GM12878 (cell line): ENCODE measurements around the gene ZNF30. TPM values are rescaled to one million over a fixed set of nuclear protein-coding genes. Genes with fewer than 3 reads are reported as not detected.

ENCODE experiments used
- ATAC-seq: fragments of 200-7000 bp; cut with Tn5 transposase; 3 replicates; pipeline ENCODE4 v1.9.1; 2020; ENCODE audit warnings: mild to moderate bottlenecking, moderate library complexity
- BruUV-seq: library from RNA; stranded (reverse); fragments of 400-500 nt; replicated peaks from 2 replicates; lab custom pipeline; 2021; lab: Mats Ljungman, UMichigan
- CTCF ChIA-PET: fragments of 300-600 bp; sonication (Branson Sonifier 250); formaldehyde crosslinking; extraction: SDS; loops from one replicate; lab custom pipeline; 2021; ENCODE audit warnings: inconsistent platforms; lab: Yijun Ruan, JAX
- POLR2A ChIA-PET: fragments of 350-600 bp; formaldehyde crosslinking; extraction: SDS; loops from one replicate; lab custom pipeline; 2021; ENCODE audit warnings: inconsistent platforms; lab: Charles Lee
- RAD21 ChIA-PET: fragments of 300-600 bp; sonication (Branson Sonifier 250); formaldehyde crosslinking; loops from one replicate; lab custom pipeline; 2023; ENCODE audit warnings: antibody characterized with exemption; ENCODE audit not compliant: unreplicated experiment; lab: Charles Lee
- SMC1A ChIA-PET: fragments of 300-600 bp; sonication (Branson Sonifier 250); formaldehyde crosslinking; loops from one replicate; lab custom pipeline; 2023; ENCODE audit not compliant: unreplicated experiment, uncharacterized antibody; lab: Charles Lee
- DNase-seq: peaks from one replicate; pipeline ENCODE4 v3.0.0-alpha.2; 2011; ENCODE audit warnings: low read depth, low spot score
- FAIRE-seq: peaks from 3 replicates; lab custom pipeline; 2011; peaks lifted over from hg19 to GRCh38; lab: Jason Lieb, UNC
- H2AFZ ChIP-seq: 2 replicates; pipeline ENCODE4 v1.6.0; 2011; ENCODE audit warnings: low read depth, low read length, control low read depth; ENCODE audit not compliant: control insufficient read depth
- H3K27ac ChIP-seq: 2 replicates; pipeline ENCODE4 v1.5.1; 2011; ENCODE audit warnings: control low read depth; ENCODE audit not compliant: control insufficient read depth, insufficient read depth
- H3K27me3 ChIP-seq, 2 experiments: replicated peaks in 1 of 2; 2 replicates each; pipeline versions ENCODE4 v1.6.0 to v1.6.1; 2011; ENCODE audit warnings: low read length in 1 of 2; ENCODE audit not compliant: control insufficient read depth in 2 of 2, insufficient read depth in 2 of 2
- H3K36me3 ChIP-seq, 2 experiments: 2 replicates each; pipeline ENCODE4 v1.5.1; 2011; ENCODE audit warnings: low read length in 1 of 2; ENCODE audit not compliant: control insufficient read depth in 2 of 2, insufficient read depth in 2 of 2
- H3K4me1 ChIP-seq: 2 replicates; pipeline ENCODE4 v1.6.1; 2011; ENCODE audit warnings: mild to moderate bottlenecking, low read length, moderate library complexity, mixed read lengths; ENCODE audit not compliant: control insufficient read depth, insufficient read depth
- H3K4me2 ChIP-seq: 2 replicates; pipeline ENCODE4 v1.6.0; 2011; ENCODE audit warnings: control low read depth; ENCODE audit not compliant: control insufficient read depth, insufficient read depth
- H3K4me3 ChIP-seq: fragments of 200-600 bp; sonication (generic); 2 replicates; pipeline ENCODE4 v1.5.1; 2016
- H3K79me2 ChIP-seq: 2 replicates; pipeline ENCODE4 v1.6.0; 2011; ENCODE audit warnings: low read length; ENCODE audit not compliant: control insufficient read depth, insufficient read depth
- H3K9ac ChIP-seq: 2 replicates; pipeline ENCODE4 v1.8.0; 2011; ENCODE audit warnings: low read length, control low read depth, mixed read lengths; ENCODE audit not compliant: control insufficient read depth, insufficient read depth
- H3K9me3 ChIP-seq: replicated peaks from 3 replicates; pipeline ENCODE4 v1.5.1; 2011; ENCODE audit warnings: mild to moderate bottlenecking, low read length; ENCODE audit not compliant: control insufficient read depth, insufficient read depth
- H4K20me1 ChIP-seq: 2 replicates; pipeline ENCODE4 v1.6.0; 2011; ENCODE audit not compliant: control insufficient read depth, insufficient read depth
- ATF7 ChIP-seq: fragments of 450-650 bp; IDR thresholded peaks from 2 replicates; pipeline ENCODE4 v1.6.1; 2016; ENCODE audit warnings: low read depth, mild to moderate bottlenecking
- CHD1 ChIP-seq: IDR thresholded peaks from 2 replicates; pipeline ENCODE4 v1.6.1; 2012; ENCODE audit warnings: low read depth, low read length, improper control_type of control experiment
- ETV6 ChIP-seq, 2 experiments: fragments of 450-650 bp in 1 of 2; IDR thresholded peaks in 1 of 2; conservative IDR thresholded peaks in 1 of 2; 2 replicates each; pipeline ENCODE4 v1.6.1; 2014; ENCODE audit warnings: antibody characterized with exemption in 1 of 2, borderline replicate concordance in 1 of 2, low read depth in 1 of 2, mild to moderate bottlenecking in 1 of 2, moderate library complexity in 1 of 2
- FOXK2 ChIP-seq: fragments of 450-650 bp; IDR thresholded peaks from 2 replicates; pipeline ENCODE4 v1.6.1; 2017; ENCODE audit warnings: mild to moderate bottlenecking, moderate library complexity
- HDAC2 ChIP-seq: fragments of 200-600 bp; sonication (generic); IDR thresholded peaks from 2 replicates; pipeline ENCODE4 v1.6.1; 2017
- MXI1 ChIP-seq: fragments of 150-350 bp; IDR thresholded peaks from 2 replicates; pipeline ENCODE4 v1.6.1; 2011; ENCODE audit warnings: low read depth, mild to moderate bottlenecking, inconsistent platforms, low read length, improper control_type of control experiment
- NFIC ChIP-seq: IDR thresholded peaks from 2 replicates; pipeline ENCODE4 v1.6.1; 2012; ENCODE audit warnings: low read depth, mild to moderate bottlenecking, inconsistent platforms, low read length, moderate library complexity
- POU2F2 ChIP-seq: IDR thresholded peaks from 3 replicates; pipeline ENCODE4 v1.6.1; 2011; ENCODE audit warnings: low read depth, mild to moderate bottlenecking, low read length, borderline replicate concordance
- RFX5 ChIP-seq: IDR thresholded peaks from 2 replicates; pipeline ENCODE4 v1.6.1; 2011; ENCODE audit warnings: low read depth, low read length, improper control_type of control experiment
- STAT1 ChIP-seq: fragments of 450-650 bp; conservative IDR thresholded peaks from 2 replicates; pipeline ENCODE4 v1.6.1; 2014; ENCODE audit warnings: antibody characterized with exemption, mild to moderate bottlenecking
- WGBS: methylation state at CpG from one replicate; pipeline ENCODE4 v1.1.6; 2016; ENCODE audit warnings: low lambda C conversion rate; ENCODE audit not compliant: insufficient replicate concordance, insufficient coverage; ENCODE audit errors: missing lambda C conversion rate; 5-methylcytosine and 5-hydroxymethylcytosine counted together
- in situ Hi-C: fragments of 300-500 bp; cut with MboI; formaldehyde crosslinking; loops from 9 replicates; pipeline ENCODE4 v1.14.3; 2018; ENCODE audit warnings: mixed read lengths
- intact Hi-C: fragments of 100-400 bp; cut with micrococcal nuclease; formaldehyde crosslinking; loops from one replicate; pipeline ENCODE4 v1.14.2; 2022; ENCODE audit not compliant: unreplicated experiment
- polyA plus RNA-seq, 11 experiments: library from polyadenylated mRNA; depleted of rRNA in 4 of 11; unstranded in 6 of 11; stranded (reverse) in 5 of 11; fragments of >200 nt; fragmentation: Nextera tagmentation in 4 of 11; fragmentation: Illumina TruSeq in 1 of 11; extraction: Ambion mirVana in 4 of 11; extraction: Trizol in 1 of 11; gene quantifications; 1 replicate in 1 of 11; 2 replicates in 10 of 11; pipeline versions ENCODE4 v1.2.1 to v1.2.3, GENCODE V29; 2011 to 2016; ENCODE audit warnings: inconsistent platforms in 2 of 11, missing spikeins in 2 of 11, low read depth in 1 of 11
- total RNA-seq, 4 experiments: library from RNA; depleted of rRNA in 3 of 4; stranded (reverse); fragments of >200 nt in 3 of 4; fragmentation: Illumina TruSeq in 1 of 4; extraction: Trizol in 1 of 4; gene quantifications; 2 replicates each; pipeline versions ENCODE4 v1.2.1 to v1.2.3, GENCODE V29; 2013 to 2021
- TF ChIP-seq, protein P1 (sequence below): fragments of 450-650 bp; IDR thresholded peaks from 2 replicates; pipeline ENCODE4 v1.6.1; 2017; ENCODE audit warnings: antibody characterized with exemption, mild to moderate bottlenecking, moderate library complexity
- TF ChIP-seq, protein P2 (sequence below), 3 experiments: IDR thresholded peaks in 2 of 3; conservative IDR thresholded peaks in 1 of 3; 2 replicates each; pipeline ENCODE4 v1.5.1; 2011; ENCODE audit warnings: low read depth in 3 of 3, low read length in 3 of 3, mild to moderate bottlenecking in 3 of 3, control low read depth in 2 of 3, moderate library complexity in 2 of 3, inconsistent platforms in 1 of 3, mixed read lengths in 1 of 3; ENCODE audit not compliant: control insufficient read depth in 2 of 3, insufficient read depth in 1 of 3; ENCODE audit errors: extremely low read depth in 1 of 3
- TF ChIP-seq, protein P3 (sequence below): fragments of 450-650 bp; conservative IDR thresholded peaks from 2 replicates; pipeline ENCODE4 v1.6.1; 2017; ENCODE audit warnings: mild to moderate bottlenecking, moderate library complexity

The ZNF30 gene
- total and polyA plus RNA-seq, 10 of the 15 experiments (the other 5 are each of a cell fraction or from before 2014, with no cell fraction given), result 0.85 to 2.3 (median 1.3) TPM

DNA sequence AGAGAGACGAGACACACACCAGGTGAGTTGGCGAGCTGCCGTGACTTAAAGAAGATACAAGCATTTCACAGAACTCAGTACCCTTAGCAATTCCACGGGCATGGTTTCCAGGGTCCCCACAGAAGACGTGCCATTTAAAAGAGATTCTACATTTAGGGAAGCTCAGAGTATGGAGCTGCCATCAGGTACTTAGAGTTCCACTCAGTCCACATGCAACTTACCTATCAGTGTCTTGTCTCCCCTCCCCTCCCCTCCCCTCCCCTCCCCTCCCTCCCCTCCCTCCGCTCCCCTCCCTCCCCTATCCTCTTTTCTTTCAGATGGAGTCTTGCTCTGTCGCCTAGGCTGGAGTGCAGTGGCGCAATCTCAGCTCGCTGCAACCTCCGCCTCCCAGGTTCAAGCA, 12.2 kb downstream of the ZNF30 start:
- WGBS, result 91% methylated on average over 8 of the region's 10 CpGs
- RAD21 ChIA-PET, result no interaction called here
- DNase-seq, result no peak
- in situ Hi-C loops, result no loop called here
- POLR2A ChIA-PET, result no interaction called here
- FAIRE-seq, result no peak
- SMC1A ChIA-PET, result no interaction called here
- H3K4me1 ChIP-seq, result no peaks in the 10 kb centered on the region
- H3K9ac ChIP-seq, result no peak overlapping the region
- no peak for TF ChIP-seq ETV6 (conservative IDR thresholded peaks at IDR 0.05 in 1 of 2, IDR thresholded peaks at IDR 0.05 in 1 of 2; ENCODE audit: borderline replicate concordance in 1 of 2, low read depth in 1 of 2)
- TF ChIP-seq NFIC, result no peak
- TF ChIP-seq HDAC2, result no peak
- no peak for TF ChIP-seq ATF7
- TF ChIP-seq, protein P1, sequence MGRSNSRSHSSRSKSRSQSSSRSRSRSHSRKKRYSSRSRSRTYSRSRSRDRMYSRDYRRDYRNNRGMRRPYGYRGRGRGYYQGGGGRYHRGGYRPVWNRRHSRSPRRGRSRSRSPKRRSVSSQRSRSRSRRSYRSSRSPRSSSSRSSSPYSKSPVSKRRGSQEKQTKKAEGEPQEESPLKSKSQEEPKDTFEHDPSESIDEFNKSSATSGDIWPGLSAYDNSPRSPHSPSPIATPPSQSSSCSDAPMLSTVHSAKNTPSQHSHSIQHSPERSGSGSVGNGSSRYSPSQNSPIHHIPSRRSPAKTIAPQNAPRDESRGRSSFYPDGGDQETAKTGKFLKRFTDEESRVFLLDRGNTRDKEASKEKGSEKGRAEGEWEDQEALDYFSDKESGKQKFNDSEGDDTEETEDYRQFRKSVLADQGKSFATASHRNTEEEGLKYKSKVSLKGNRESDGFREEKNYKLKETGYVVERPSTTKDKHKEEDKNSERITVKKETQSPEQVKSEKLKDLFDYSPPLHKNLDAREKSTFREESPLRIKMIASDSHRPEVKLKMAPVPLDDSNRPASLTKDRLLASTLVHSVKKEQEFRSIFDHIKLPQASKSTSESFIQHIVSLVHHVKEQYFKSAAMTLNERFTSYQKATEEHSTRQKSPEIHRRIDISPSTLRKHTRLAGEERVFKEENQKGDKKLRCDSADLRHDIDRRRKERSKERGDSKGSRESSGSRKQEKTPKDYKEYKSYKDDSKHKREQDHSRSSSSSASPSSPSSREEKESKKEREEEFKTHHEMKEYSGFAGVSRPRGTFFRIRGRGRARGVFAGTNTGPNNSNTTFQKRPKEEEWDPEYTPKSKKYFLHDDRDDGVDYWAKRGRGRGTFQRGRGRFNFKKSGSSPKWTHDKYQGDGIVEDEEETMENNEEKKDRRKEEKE, result no peak
- no peak for TF ChIP-seq MXI1
- TF ChIP-seq, protein P2, sequence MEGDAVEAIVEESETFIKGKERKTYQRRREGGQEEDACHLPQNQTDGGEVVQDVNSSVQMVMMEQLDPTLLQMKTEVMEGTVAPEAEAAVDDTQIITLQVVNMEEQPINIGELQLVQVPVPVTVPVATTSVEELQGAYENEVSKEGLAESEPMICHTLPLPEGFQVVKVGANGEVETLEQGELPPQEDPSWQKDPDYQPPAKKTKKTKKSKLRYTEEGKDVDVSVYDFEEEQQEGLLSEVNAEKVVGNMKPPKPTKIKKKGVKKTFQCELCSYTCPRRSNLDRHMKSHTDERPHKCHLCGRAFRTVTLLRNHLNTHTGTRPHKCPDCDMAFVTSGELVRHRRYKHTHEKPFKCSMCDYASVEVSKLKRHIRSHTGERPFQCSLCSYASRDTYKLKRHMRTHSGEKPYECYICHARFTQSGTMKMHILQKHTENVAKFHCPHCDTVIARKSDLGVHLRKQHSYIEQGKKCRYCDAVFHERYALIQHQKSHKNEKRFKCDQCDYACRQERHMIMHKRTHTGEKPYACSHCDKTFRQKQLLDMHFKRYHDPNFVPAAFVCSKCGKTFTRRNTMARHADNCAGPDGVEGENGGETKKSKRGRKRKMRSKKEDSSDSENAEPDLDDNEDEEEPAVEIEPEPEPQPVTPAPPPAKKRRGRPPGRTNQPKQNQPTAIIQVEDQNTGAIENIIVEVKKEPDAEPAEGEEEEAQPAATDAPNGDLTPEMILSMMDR (IDR thresholded peaks at IDR 0.05 in 2 of 3, conservative IDR thresholded peaks at IDR 0.05 in 1 of 3; ENCODE audit: control insufficient read depth in 2 of 3, extremely low read depth in 1 of 3, insufficient read depth in 1 of 3, low read depth in 3 of 3, low read length in 3 of 3), result no peak
- no peak for TF ChIP-seq RFX5
- TF ChIP-seq, protein P3, sequence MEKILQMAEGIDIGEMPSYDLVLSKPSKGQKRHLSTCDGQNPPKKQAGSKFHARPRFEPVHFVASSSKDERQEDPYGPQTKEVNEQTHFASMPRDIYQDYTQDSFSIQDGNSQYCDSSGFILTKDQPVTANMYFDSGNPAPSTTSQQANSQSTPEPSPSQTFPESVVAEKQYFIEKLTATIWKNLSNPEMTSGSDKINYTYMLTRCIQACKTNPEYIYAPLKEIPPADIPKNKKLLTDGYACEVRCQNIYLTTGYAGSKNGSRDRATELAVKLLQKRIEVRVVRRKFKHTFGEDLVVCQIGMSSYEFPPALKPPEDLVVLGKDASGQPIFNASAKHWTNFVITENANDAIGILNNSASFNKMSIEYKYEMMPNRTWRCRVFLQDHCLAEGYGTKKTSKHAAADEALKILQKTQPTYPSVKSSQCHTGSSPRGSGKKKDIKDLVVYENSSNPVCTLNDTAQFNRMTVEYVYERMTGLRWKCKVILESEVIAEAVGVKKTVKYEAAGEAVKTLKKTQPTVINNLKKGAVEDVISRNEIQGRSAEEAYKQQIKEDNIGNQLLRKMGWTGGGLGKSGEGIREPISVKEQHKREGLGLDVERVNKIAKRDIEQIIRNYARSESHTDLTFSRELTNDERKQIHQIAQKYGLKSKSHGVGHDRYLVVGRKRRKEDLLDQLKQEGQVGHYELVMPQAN, result no peak
- TF ChIP-seq FOXK2, result no peak
- no peak for TF ChIP-seq CHD1
- no peak for TF ChIP-seq POU2F2
- no peak for TF ChIP-seq STAT1
- intact Hi-C loops, result no loop called here
- no peak overlapping the region for H3K4me2 ChIP-seq
- no peak overlapping the region for H2AFZ ChIP-seq
- no peaks in the 10 kb centered on the region for H3K27me3 ChIP-seq
- CTCF ChIA-PET, result no interaction called here
- H4K20me1 ChIP-seq, result no peaks in the 10 kb centered on the region
- H3K9me3 ChIP-seq, result peaks cover 7% of the 10 kb centered on the region; the same call in 2 of the 3 replicates
- H3K4me3 ChIP-seq, result no peak overlapping the region
- H3K27ac ChIP-seq, result no peak overlapping the region
- no TSS peak for BruUV-seq
- no peak for ATAC-seq
- H3K79me2 ChIP-seq, result no peaks in the 10 kb centered on the region
- no peaks in the 10 kb centered on the region for H3K36me3 ChIP-seq
